GM12878 (cell line): Measurements from ENCODE around the gene EEPD1. TPM values are rescaled to one million over a fixed set of nuclear protein-coding genes. Genes with fewer than 3 reads are reported as not detected.

Experiments used
- ATAC-seq: fragments of 200-7000 bp; cut with Tn5 transposase; 3 replicates; pipeline ENCODE4 v1.9.1; 2020; ENCODE audit warnings: mild to moderate bottlenecking, moderate library complexity
- BruUV-seq: library from RNA; stranded (reverse); fragments of 400-500 nt; replicated peaks from 2 replicates; lab custom pipeline; 2021; lab: Mats Ljungman, UMichigan
- CTCF ChIA-PET: fragments of 300-600 bp; sonication (Branson Sonifier 250); formaldehyde crosslinking; extraction: SDS; loops from one replicate; lab custom pipeline; 2021; ENCODE audit warnings: inconsistent platforms; lab: Yijun Ruan, JAX
- POLR2A ChIA-PET: fragments of 350-600 bp; formaldehyde crosslinking; extraction: SDS; loops from one replicate; lab custom pipeline; 2021; ENCODE audit warnings: inconsistent platforms; lab: Charles Lee
- RAD21 ChIA-PET: fragments of 300-600 bp; sonication (Branson Sonifier 250); formaldehyde crosslinking; loops from one replicate; lab custom pipeline; 2023; ENCODE audit warnings: antibody characterized with exemption; ENCODE audit not compliant: unreplicated experiment; lab: Charles Lee
- SMC1A ChIA-PET: fragments of 300-600 bp; sonication (Branson Sonifier 250); formaldehyde crosslinking; loops from one replicate; lab custom pipeline; 2023; ENCODE audit not compliant: unreplicated experiment, uncharacterized antibody; lab: Charles Lee
- DNase-seq: peaks from one replicate; pipeline ENCODE4 v3.0.0-alpha.2; 2011; ENCODE audit warnings: low read depth, low spot score
- FAIRE-seq: peaks from 3 replicates; lab custom pipeline; 2011; peaks lifted over from hg19 to GRCh38; lab: Jason Lieb, UNC
- H2AFZ ChIP-seq: 2 replicates; pipeline ENCODE4 v1.6.0; 2011; ENCODE audit warnings: low read depth, low read length, control low read depth; ENCODE audit not compliant: control insufficient read depth
- H3K27ac ChIP-seq: 2 replicates; pipeline ENCODE4 v1.5.1; 2011; ENCODE audit warnings: control low read depth; ENCODE audit not compliant: control insufficient read depth, insufficient read depth
- H3K27me3 ChIP-seq, 2 experiments: replicated peaks in 1 of 2; 2 replicates each; pipeline versions ENCODE4 v1.6.0 to v1.6.1; 2011; ENCODE audit warnings: low read length in 1 of 2; ENCODE audit not compliant: control insufficient read depth in 2 of 2, insufficient read depth in 2 of 2
- H3K36me3 ChIP-seq, 2 experiments: 2 replicates each; pipeline ENCODE4 v1.5.1; 2011; ENCODE audit warnings: low read length in 1 of 2; ENCODE audit not compliant: control insufficient read depth in 2 of 2, insufficient read depth in 2 of 2
- H3K4me1 ChIP-seq: 2 replicates; pipeline ENCODE4 v1.6.1; 2011; ENCODE audit warnings: mild to moderate bottlenecking, low read length, moderate library complexity, mixed read lengths; ENCODE audit not compliant: control insufficient read depth, insufficient read depth
- H3K4me2 ChIP-seq: 2 replicates; pipeline ENCODE4 v1.6.0; 2011; ENCODE audit warnings: control low read depth; ENCODE audit not compliant: control insufficient read depth, insufficient read depth
- H3K4me3 ChIP-seq: fragments of 200-600 bp; sonication (generic); 2 replicates; pipeline ENCODE4 v1.5.1; 2016
- H3K79me2 ChIP-seq: 2 replicates; pipeline ENCODE4 v1.6.0; 2011; ENCODE audit warnings: low read length; ENCODE audit not compliant: control insufficient read depth, insufficient read depth
- H3K9ac ChIP-seq: 2 replicates; pipeline ENCODE4 v1.8.0; 2011; ENCODE audit warnings: low read length, control low read depth, mixed read lengths; ENCODE audit not compliant: control insufficient read depth, insufficient read depth
- H3K9me3 ChIP-seq: replicated peaks from 3 replicates; pipeline ENCODE4 v1.5.1; 2011; ENCODE audit warnings: mild to moderate bottlenecking, low read length; ENCODE audit not compliant: control insufficient read depth, insufficient read depth
- H4K20me1 ChIP-seq: 2 replicates; pipeline ENCODE4 v1.6.0; 2011; ENCODE audit not compliant: control insufficient read depth, insufficient read depth
- CREM ChIP-seq: IDR thresholded peaks from 2 replicates; pipeline ENCODE4 v1.6.1; 2014; ENCODE audit warnings: antibody characterized with exemption, low read depth
- E4F1 ChIP-seq: fragments of 450-650 bp; IDR thresholded peaks from 2 replicates; pipeline ENCODE4 v1.6.1; 2018; ENCODE audit warnings: borderline replicate concordance, mild to moderate bottlenecking; ENCODE audit not compliant: partially characterized antibody
- GABPA ChIP-seq: IDR thresholded peaks from 2 replicates; pipeline ENCODE4 v1.6.1; 2014; ENCODE audit warnings: antibody characterized with exemption, low read depth, mild to moderate bottlenecking, inconsistent platforms
- HCFC1 ChIP-seq: fragments of 150-350 bp; IDR thresholded peaks from 2 replicates; pipeline ENCODE4 v1.6.1; 2014; ENCODE audit warnings: low read length
- IRF4 ChIP-seq: IDR thresholded peaks from 2 replicates; pipeline ENCODE4 v1.6.1; 2011; ENCODE audit warnings: low read depth, low read length
- MAX ChIP-seq: IDR thresholded peaks from 2 replicates; pipeline ENCODE4 v1.6.1; 2012; ENCODE audit warnings: low read depth, low read length, improper control_type of control experiment
- MTA3 ChIP-seq: IDR thresholded peaks from 2 replicates; pipeline ENCODE4 v1.6.1; 2012; ENCODE audit warnings: low read length, inconsistent platforms, borderline replicate concordance
- MYC ChIP-seq: IDR thresholded peaks from 2 replicates; pipeline ENCODE4 v1.6.1; 2011; ENCODE audit warnings: mild to moderate bottlenecking, low read length, moderate library complexity, inconsistent platforms; ENCODE audit not compliant: insufficient read depth, insufficient replicate concordance, insufficient read length, severe bottlenecking
- NFYB ChIP-seq: IDR thresholded peaks from 2 replicates; pipeline ENCODE4 v1.6.1; 2011; ENCODE audit warnings: low read depth, mild to moderate bottlenecking, low read length, improper control_type of control experiment, moderate library complexity; ENCODE audit not compliant: insufficient read depth
- WGBS: methylation state at CpG from one replicate; pipeline ENCODE4 v1.1.6; 2016; ENCODE audit warnings: low lambda C conversion rate; ENCODE audit not compliant: insufficient replicate concordance, insufficient coverage; ENCODE audit errors: missing lambda C conversion rate; 5-methylcytosine and 5-hydroxymethylcytosine counted together
- in situ Hi-C: fragments of 300-500 bp; cut with MboI; formaldehyde crosslinking; loops from 9 replicates; pipeline ENCODE4 v1.14.3; 2018; ENCODE audit warnings: mixed read lengths
- intact Hi-C: fragments of 100-400 bp; cut with micrococcal nuclease; formaldehyde crosslinking; loops from one replicate; pipeline ENCODE4 v1.14.2; 2022; ENCODE audit not compliant: unreplicated experiment
- polyA plus RNA-seq, 11 experiments: library from polyadenylated mRNA; depleted of rRNA in 4 of 11; unstranded in 6 of 11; stranded (reverse) in 5 of 11; fragments of >200 nt; fragmentation: Nextera tagmentation in 4 of 11; fragmentation: Illumina TruSeq in 1 of 11; extraction: Ambion mirVana in 4 of 11; extraction: Trizol in 1 of 11; gene quantifications; 1 replicate in 1 of 11; 2 replicates in 10 of 11; pipeline versions ENCODE4 v1.2.1 to v1.2.3, GENCODE V29; 2011 to 2016; ENCODE audit warnings: inconsistent platforms in 2 of 11, missing spikeins in 2 of 11, low read depth in 1 of 11
- total RNA-seq, 4 experiments: library from RNA; depleted of rRNA in 3 of 4; stranded (reverse); fragments of >200 nt in 3 of 4; fragmentation: Illumina TruSeq in 1 of 4; extraction: Trizol in 1 of 4; gene quantifications; 2 replicates each; pipeline versions ENCODE4 v1.2.1 to v1.2.3, GENCODE V29; 2013 to 2021
- TF ChIP-seq, protein P1 (sequence below): IDR thresholded peaks from 2 replicates; pipeline ENCODE4 v1.6.1; 2012; ENCODE audit warnings: low read depth, low read length, improper control_type of control experiment

Gene EEPD1
- total and polyA plus RNA-seq, 10 of the 15 experiments (the other 5 are each of a cell fraction or from before 2014, with no cell fraction given): 0.24 to 2.8 (median 0.86) TPM; not detected in 1

DNA sequence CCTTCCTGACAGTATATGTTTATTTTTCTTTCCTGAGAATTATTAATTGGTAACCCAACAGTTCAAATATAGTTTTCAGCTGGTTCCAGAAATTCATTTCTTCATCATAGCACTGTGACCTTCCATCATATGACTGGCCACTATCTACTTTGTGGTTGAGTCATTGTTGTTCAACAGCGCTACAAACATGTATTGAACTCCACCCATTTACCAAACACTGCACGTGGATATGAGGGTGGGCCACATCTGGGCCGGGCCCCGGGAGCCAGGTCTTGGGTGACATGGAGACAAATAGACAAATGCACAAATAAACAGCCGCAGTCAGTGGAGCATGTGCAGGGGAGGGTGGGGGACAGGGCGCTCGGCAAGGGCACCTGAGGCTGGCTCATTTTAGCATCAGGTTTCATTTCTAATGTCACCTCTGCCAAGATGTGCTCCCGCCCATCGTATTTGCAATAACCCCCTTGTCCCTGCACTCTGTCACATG is 24.0 kb upstream of the EEPD1 start:
- Histone ChIP-seq H3K9me3 (no peaks in the 10 kb centered on the region), H3K27ac (no peak overlapping the region), H3K4me3 (no peak overlapping the region), H2AFZ (no peak overlapping the region), H3K4me1 (no peaks in the 10 kb centered on the region), H3K9ac (no peak overlapping the region), H3K27me3 (no peaks in the 10 kb centered on the region), H3K79me2 (no peaks in the 10 kb centered on the region), H3K36me3 (no peaks in the 10 kb centered on the region), H4K20me1 (no peaks in the 10 kb centered on the region), H3K4me2 (no peak overlapping the region)
- no TSS peak for BruUV-seq
- in situ Hi-C loops (no loop called here), intact Hi-C loops (loop anchor here (5.0 kb wide), 1 partner anchor 142 kb away; no protein-coding TSS in a partner anchor)
- 70% methylated on average over 9 of the region's 9 CpGs for WGBS
- RAD21 ChIA-PET: interaction anchor here (1.2 to 1.3 kb wide), 2 partner anchors 83 to 163 kb away, joined by 3 to 4 read pairs; no protein-coding TSS in a partner anchor
- SMC1A ChIA-PET: interaction anchor here (1.0 to 1.1 kb wide), 2 partner anchors 62 to 163 kb away, joined by 3 to 5 read pairs; no protein-coding TSS in a partner anchor
- FAIRE-seq (no peak), ATAC-seq (no peak), DNase-seq (no peak)
- POLR2A ChIA-PET: no interaction called here
- TF ChIP-seq HCFC1 (no peak), CREM (no peak)
- TF ChIP-seq, protein P1, sequence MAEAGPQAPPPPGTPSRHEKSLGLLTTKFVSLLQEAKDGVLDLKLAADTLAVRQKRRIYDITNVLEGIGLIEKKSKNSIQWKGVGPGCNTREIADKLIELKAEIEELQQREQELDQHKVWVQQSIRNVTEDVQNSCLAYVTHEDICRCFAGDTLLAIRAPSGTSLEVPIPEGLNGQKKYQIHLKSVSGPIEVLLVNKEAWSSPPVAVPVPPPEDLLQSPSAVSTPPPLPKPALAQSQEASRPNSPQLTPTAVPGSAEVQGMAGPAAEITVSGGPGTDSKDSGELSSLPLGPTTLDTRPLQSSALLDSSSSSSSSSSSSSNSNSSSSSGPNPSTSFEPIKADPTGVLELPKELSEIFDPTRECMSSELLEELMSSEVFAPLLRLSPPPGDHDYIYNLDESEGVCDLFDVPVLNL: no peak
- TF ChIP-seq, all 136 proteins: peak for 0
- CTCF ChIA-PET: interaction anchor here (0.7 to 1.3 kb wide), 11 partner anchors 13 to 263 kb away, joined by 3 to 6 read pairs (median 3); no protein-coding TSS in a partner anchor

- Histone ChIP-seq H3K79me2 (no peaks in the 10 kb centered on the region), H4K20me1 (no peaks in the 10 kb centered on the region), H2AFZ (no peak overlapping the region), H3K9ac (no peak overlapping the region), H3K4me1 (no peaks in the 10 kb centered on the region), H3K27me3 (no peaks in the 10 kb centered on the region), H3K36me3 (no peaks in the 10 kb centered on the region), H3K4me2 (no peak overlapping the region), H3K27ac (no peak overlapping the region), H3K9me3 (no peaks in the 10 kb centered on the region), H3K4me3 (no peak overlapping the region)
- no peak for ATAC-seq
- no peak for DNase-seq
- ChIA-PET RAD21 (interaction anchor here (1.0 kb wide), 1 partner anchor 134 kb away, joined by 3 read pairs; no protein-coding TSS in a partner anchor), POLR2A (no interaction called here), CTCF (no interaction called here), SMC1A (interaction anchor here (0.7 kb wide), 1 partner anchor 159 kb away, joined by 3 read pairs; no protein-coding TSS in a partner anchor)
- no TSS peak for BruUV-seq
- TF ChIP-seq IRF4: no peak
- no peak for TF ChIP-seq NFYB
- TF ChIP-seq GABPA: no peak
- TF ChIP-seq E4F1: no peak
- no peak for TF ChIP-seq MTA3
- no peak for TF ChIP-seq MYC
- TF ChIP-seq MAX: no peak
- intact Hi-C loops: no loop called here
- FAIRE-seq: no peak
- in situ Hi-C loops: no loop called here
- 37% methylated on average over 6 of the region's 7 CpGs for WGBS
These were observed 22.7 kb upstream of the EEPD1 start for GRCh38 chr7:36130236-36130945.
